IMR-90 (cell line): Measurements from ENCODE around the gene NTM. TPM values are rescaled to one million over a fixed set of nuclear protein-coding genes. Genes with fewer than 3 reads are reported as not detected.

Source experiments
- ATAC-seq: fragments of 200-7000 bp; cut with Tn5 transposase; 2 replicates; pipeline ENCODE4 v1.9.1; 2020; ENCODE audit warnings: low read depth, mild to moderate bottlenecking, moderate library complexity
- BruUV-seq: library from RNA; stranded (reverse); fragments of 400-500 nt; replicated peaks from 2 replicates; lab custom pipeline; 2021; lab: Mats Ljungman, UMichigan
- CTCF ChIA-PET: fragments of 300-600 bp; formaldehyde crosslinking; extraction: SDS; loops from one replicate; lab custom pipeline; 2021; ENCODE audit warnings: antibody characterized with exemption; lab: Yijun Ruan, JAX
- POLR2A ChIA-PET: fragments of 300-600 bp; sonication (Branson Sonifier 250); formaldehyde crosslinking; loops from one replicate; lab custom pipeline; 2022; ENCODE audit warnings: antibody characterized with exemption; ENCODE audit not compliant: unreplicated experiment; lab: Charles Lee
- DNase-seq: peaks from one replicate; pipeline ENCODE4 v3.0.0; 2013
- H2AFZ ChIP-seq: replicated peaks from 2 replicates; pipeline ENCODE3; 2013; ENCODE audit warnings: low read length, mild to moderate bottlenecking; ENCODE audit not compliant: poor library complexity
- H2AK5ac ChIP-seq: 2 replicates; pipeline ENCODE4 v1.6.1; 2013; ENCODE audit warnings: low read depth, low read length, inconsistent platforms
- H2AK9ac ChIP-seq: replicated peaks from 2 replicates; pipeline ENCODE3; 2013; ENCODE audit warnings: mild to moderate bottlenecking, low read depth, low read length, moderate library complexity; ENCODE audit not compliant: poor library complexity
- H2BK120ac ChIP-seq: 2 replicates; pipeline ENCODE4 v1.6.1; 2013; ENCODE audit warnings: low read depth, low read length, inconsistent platforms
- H2BK15ac ChIP-seq: 3 replicates; pipeline ENCODE4 v1.6.1; 2013; ENCODE audit warnings: low read depth, low read length, inconsistent platforms
- H2BK20ac ChIP-seq: 2 replicates; pipeline ENCODE4 v1.6.1; 2013; ENCODE audit warnings: low read depth, mild to moderate bottlenecking, inconsistent platforms, low read length, moderate library complexity
- H2BK5ac ChIP-seq: 2 replicates; pipeline ENCODE4 v1.6.1; 2013; ENCODE audit warnings: mild to moderate bottlenecking, low read depth, low read length, inconsistent platforms; ENCODE audit not compliant: poor library complexity, severe bottlenecking
- H3K14ac ChIP-seq: replicated peaks from 2 replicates; pipeline ENCODE4 v1.6.1; 2013; ENCODE audit warnings: low read depth, low read length, inconsistent platforms
- H3K18ac ChIP-seq: 2 replicates; pipeline ENCODE4 v1.6.1; 2013; ENCODE audit warnings: low read depth, low read length, control low read depth
- H3K23ac ChIP-seq: 2 replicates; pipeline ENCODE4 v1.6.1; 2013; ENCODE audit warnings: low read depth, low read length, inconsistent platforms
- H3K27ac ChIP-seq: 2 replicates; pipeline ENCODE4 v1.5.1; 2013; ENCODE audit warnings: mild to moderate bottlenecking, control low read depth, low read length; ENCODE audit not compliant: insufficient read depth
- H3K27me3 ChIP-seq: 2 replicates; pipeline ENCODE4 v1.6.1; 2013; ENCODE audit warnings: low read length; ENCODE audit not compliant: control insufficient read depth, insufficient read depth
- H3K36me3 ChIP-seq: 2 replicates; pipeline ENCODE4 v1.6.1; 2013; ENCODE audit warnings: low read length, mixed read lengths; ENCODE audit not compliant: control insufficient read depth, insufficient read depth
- H3K4ac ChIP-seq: 2 replicates; pipeline ENCODE4 v1.6.1; 2013; ENCODE audit warnings: low read depth, low read length, inconsistent platforms
- H3K4me1 ChIP-seq: 2 replicates; pipeline ENCODE4 v1.6.1; 2013; ENCODE audit warnings: low read length, mixed read lengths; ENCODE audit not compliant: control insufficient read depth, insufficient read depth
- H3K4me2 ChIP-seq: 2 replicates; pipeline ENCODE4 v1.6.1; 2013; ENCODE audit warnings: low read depth, mild to moderate bottlenecking, control low read depth, low read length, moderate library complexity
- H3K4me3 ChIP-seq: 2 replicates; pipeline ENCODE4 v1.5.1; 2013; ENCODE audit warnings: low read depth, mild to moderate bottlenecking, control low read depth, low read length, moderate library complexity; ENCODE audit not compliant: insufficient read depth
- H3K56ac ChIP-seq: 2 replicates; pipeline ENCODE4 v1.6.1; 2013; ENCODE audit warnings: low read length, inconsistent platforms; ENCODE audit not compliant: insufficient read depth; ENCODE audit errors: extremely low read depth
- H3K79me1 ChIP-seq, 2 experiments: 2 replicates each; pipeline ENCODE4 v1.6.1; 2013; ENCODE audit warnings: low read length in 2 of 2, inconsistent platforms in 1 of 2, low read depth in 1 of 2
- H3K9ac ChIP-seq: 2 replicates; pipeline ENCODE4 v1.6.1; 2013; ENCODE audit warnings: low read depth, low read length, control low read depth
- H3K9me1 ChIP-seq: 2 replicates; pipeline ENCODE4 v1.6.1; 2013; ENCODE audit warnings: low read length, inconsistent platforms; ENCODE audit not compliant: insufficient read depth
- H3K9me3 ChIP-seq: 2 replicates; pipeline ENCODE4 v1.6.1; 2013; ENCODE audit warnings: low read length; ENCODE audit not compliant: control insufficient read depth, insufficient read depth
- H4K20me1 ChIP-seq: 2 replicates; pipeline ENCODE4 v1.6.1; 2013; ENCODE audit warnings: low read length, inconsistent platforms; ENCODE audit not compliant: insufficient read depth
- H4K5ac ChIP-seq: 2 replicates; pipeline ENCODE4 v1.6.1; 2013; ENCODE audit warnings: mild to moderate bottlenecking, low read depth, low read length, control low read depth
- H4K8ac ChIP-seq, 2 experiments: 2 replicates each; pipeline ENCODE4 v1.6.1; 2013; ENCODE audit warnings: low read depth in 2 of 2, low read length in 2 of 2, control low read depth in 1 of 2, inconsistent platforms in 1 of 2
- H4K91ac ChIP-seq: 2 replicates; pipeline ENCODE4 v1.6.1; 2013; ENCODE audit warnings: low read depth, low read length, inconsistent platforms; ENCODE audit not compliant: insufficient read depth
- CEBPB ChIP-seq: IDR thresholded peaks from 2 replicates; pipeline ENCODE4 v1.6.1; 2012; ENCODE audit warnings: low read depth, low read length, improper control_type of control experiment
- MAFK ChIP-seq: IDR thresholded peaks from 2 replicates; pipeline ENCODE4 v1.6.1; 2012; ENCODE audit warnings: low read depth, low read length, improper control_type of control experiment
- MAZ ChIP-seq: IDR thresholded peaks from 2 replicates; pipeline ENCODE4 v1.6.1; 2012; ENCODE audit warnings: low read depth, mild to moderate bottlenecking, low read length, improper control_type of control experiment, moderate library complexity, borderline replicate concordance
- MXI1 ChIP-seq: IDR thresholded peaks from 2 replicates; pipeline ENCODE4 v1.6.1; 2012; ENCODE audit warnings: low read depth, mild to moderate bottlenecking, low read length, moderate library complexity, borderline replicate concordance
- NFE2L2 ChIP-seq: fragments of 150-350 bp; IDR thresholded peaks from 2 replicates; pipeline ENCODE4 v1.6.1; 2016; ENCODE audit warnings: low read depth, mild to moderate bottlenecking, low read length
- RAD21 ChIP-seq: IDR thresholded peaks from 2 replicates; pipeline ENCODE4 v1.6.1; 2012; ENCODE audit warnings: low read length, improper control_type of control experiment
- RFX5 ChIP-seq: IDR thresholded peaks from 2 replicates; pipeline ENCODE4 v1.8.0; 2012; ENCODE audit warnings: low read depth, mild to moderate bottlenecking, low read length, moderate library complexity
- SMC3 ChIP-seq: fragments of 150-350 bp; IDR thresholded peaks from 2 replicates; pipeline ENCODE4 v1.6.1; 2016; ENCODE audit warnings: low read depth, mild to moderate bottlenecking, antibody characterized with exemption, low read length, moderate library complexity
- WGBS, 2 experiments: methylation state at CpG; one replicate each; pipeline versions ENCODE4 v1.1.5 to v1.1.7; 2013; ENCODE audit warnings: missing lambda C conversion rate in 2 of 2; ENCODE audit not compliant: insufficient read length in 1 of 2; ENCODE audit errors: extremely low coverage in 2 of 2; 5-methylcytosine and 5-hydroxymethylcytosine counted together
- dilution Hi-C: fragments of 300-500 bp; cut with HindIII; formaldehyde crosslinking; loops from one replicate; pipeline ENCODE4 v1.14.3; 2018; ENCODE audit warnings: low sequenced_read_pairs; ENCODE audit not compliant: unreplicated experiment
- in situ Hi-C: fragments of 300-500 bp; cut with MboI; formaldehyde crosslinking; loops from 3 replicates; pipeline ENCODE4 v1.14.3; 2019; ENCODE audit warnings: low sequenced_read_pairs, inconsistent platforms, mixed read lengths
- intact Hi-C: fragments of 100-400 bp; cut with micrococcal nuclease; formaldehyde crosslinking; loops from 2 replicates; pipeline ENCODE4 v1.10.0; 2022
- polyA plus RNA-seq, 3 experiments: library from polyadenylated mRNA; depleted of rRNA; stranded (reverse); fragments of >200 nt; gene quantifications; 2 replicates each; pipeline ENCODE4 v1.2.3, GENCODE V29; 2012; ENCODE audit warnings: low replicate concordance in 1 of 3
- total RNA-seq: library from RNA; depleted of rRNA; stranded (reverse); fragments of >200 nt; gene quantifications from 2 replicates; pipeline ENCODE4 v1.2.3, GENCODE V29; 2012
- TF ChIP-seq, protein P1 (sequence below): fragments of 150-350 bp; IDR thresholded peaks from 2 replicates; pipeline ENCODE4 v1.6.1; 2016; ENCODE audit warnings: low read depth, mild to moderate bottlenecking, low read length, moderate library complexity, borderline replicate concordance
- TF ChIP-seq, protein P2 (sequence below): fragments of 150-350 bp; IDR thresholded peaks from 2 replicates; pipeline ENCODE4 v1.6.1; 2017; ENCODE audit warnings: mild to moderate bottlenecking, antibody characterized with exemption, low read length, low read depth
- TF ChIP-seq, protein P3 (sequence below): conservative IDR thresholded peaks from 2 replicates; pipeline ENCODE4 v1.5.1; 2012; ENCODE audit warnings: mild to moderate bottlenecking, low read depth, low read length, improper control_type of control experiment

NTM gene
- total and polyA plus RNA-seq, 2 of the 4 experiments (the other 2 are of a cell fraction): 19.5 to 25.5 TPM

DNA sequence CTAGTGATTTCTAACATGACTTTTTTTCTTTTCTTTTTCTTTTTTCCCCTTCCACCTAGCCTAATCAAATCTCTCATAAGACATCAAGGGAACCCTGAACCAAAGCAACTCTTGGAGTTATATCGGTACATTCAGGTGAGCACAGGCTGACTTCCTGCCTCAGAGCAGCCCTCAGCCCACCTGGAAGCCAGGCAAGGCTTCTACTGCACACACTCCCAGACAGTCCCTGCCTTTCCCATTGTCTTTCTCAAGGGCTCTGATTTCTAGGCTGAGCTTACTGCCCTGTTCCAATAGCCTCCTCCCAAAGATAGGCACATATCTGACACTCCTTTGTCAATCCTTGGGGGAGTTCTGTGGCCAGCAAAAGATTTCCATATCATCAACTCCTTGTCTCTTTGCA, 629.5 kb downstream of the NTM start:
- no peak overlapping the region for H3K4ac ChIP-seq
- peaks cover 5% of the 10 kb centered on the region for H3K9me3 ChIP-seq
- no peaks in the 10 kb centered on the region for H3K4me1 ChIP-seq
- DNase-seq (no peak), ATAC-seq (no peak)
- H2AK5ac ChIP-seq: no peak overlapping the region
- TF ChIP-seq MAFK (no peak), SMC3 (no peak), MAZ (no peak), RAD21 (no peak), RFX5 (no peak), MXI1 (no peak), CEBPB (no peak), NFE2L2 (no peak)
- TF ChIP-seq, protein P1, sequence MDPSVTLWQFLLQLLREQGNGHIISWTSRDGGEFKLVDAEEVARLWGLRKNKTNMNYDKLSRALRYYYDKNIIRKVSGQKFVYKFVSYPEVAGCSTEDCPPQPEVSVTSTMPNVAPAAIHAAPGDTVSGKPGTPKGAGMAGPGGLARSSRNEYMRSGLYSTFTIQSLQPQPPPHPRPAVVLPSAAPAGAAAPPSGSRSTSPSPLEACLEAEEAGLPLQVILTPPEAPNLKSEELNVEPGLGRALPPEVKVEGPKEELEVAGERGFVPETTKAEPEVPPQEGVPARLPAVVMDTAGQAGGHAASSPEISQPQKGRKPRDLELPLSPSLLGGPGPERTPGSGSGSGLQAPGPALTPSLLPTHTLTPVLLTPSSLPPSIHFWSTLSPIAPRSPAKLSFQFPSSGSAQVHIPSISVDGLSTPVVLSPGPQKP: no peak
- TF ChIP-seq, protein P2, sequence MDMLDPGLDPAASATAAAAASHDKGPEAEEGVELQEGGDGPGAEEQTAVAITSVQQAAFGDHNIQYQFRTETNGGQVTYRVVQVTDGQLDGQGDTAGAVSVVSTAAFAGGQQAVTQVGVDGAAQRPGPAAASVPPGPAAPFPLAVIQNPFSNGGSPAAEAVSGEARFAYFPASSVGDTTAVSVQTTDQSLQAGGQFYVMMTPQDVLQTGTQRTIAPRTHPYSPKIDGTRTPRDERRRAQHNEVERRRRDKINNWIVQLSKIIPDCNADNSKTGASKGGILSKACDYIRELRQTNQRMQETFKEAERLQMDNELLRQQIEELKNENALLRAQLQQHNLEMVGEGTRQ: no peak
- TF ChIP-seq, protein P3, sequence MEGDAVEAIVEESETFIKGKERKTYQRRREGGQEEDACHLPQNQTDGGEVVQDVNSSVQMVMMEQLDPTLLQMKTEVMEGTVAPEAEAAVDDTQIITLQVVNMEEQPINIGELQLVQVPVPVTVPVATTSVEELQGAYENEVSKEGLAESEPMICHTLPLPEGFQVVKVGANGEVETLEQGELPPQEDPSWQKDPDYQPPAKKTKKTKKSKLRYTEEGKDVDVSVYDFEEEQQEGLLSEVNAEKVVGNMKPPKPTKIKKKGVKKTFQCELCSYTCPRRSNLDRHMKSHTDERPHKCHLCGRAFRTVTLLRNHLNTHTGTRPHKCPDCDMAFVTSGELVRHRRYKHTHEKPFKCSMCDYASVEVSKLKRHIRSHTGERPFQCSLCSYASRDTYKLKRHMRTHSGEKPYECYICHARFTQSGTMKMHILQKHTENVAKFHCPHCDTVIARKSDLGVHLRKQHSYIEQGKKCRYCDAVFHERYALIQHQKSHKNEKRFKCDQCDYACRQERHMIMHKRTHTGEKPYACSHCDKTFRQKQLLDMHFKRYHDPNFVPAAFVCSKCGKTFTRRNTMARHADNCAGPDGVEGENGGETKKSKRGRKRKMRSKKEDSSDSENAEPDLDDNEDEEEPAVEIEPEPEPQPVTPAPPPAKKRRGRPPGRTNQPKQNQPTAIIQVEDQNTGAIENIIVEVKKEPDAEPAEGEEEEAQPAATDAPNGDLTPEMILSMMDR: no peak
- H4K5ac ChIP-seq: no peak overlapping the region
- no peak overlapping the region for H3K27ac ChIP-seq
- in situ Hi-C loops (no loop called here), dilution Hi-C loops (no loop called here), intact Hi-C loops (no loop called here)
- ChIA-PET POLR2A (no interaction called here), CTCF (no interaction called here)
- 86% methylated on average over 1 of the region's 1 CpG; no CpG with 5 or more reads in 1 of the 2 experiments for WGBS, 2 experiments
- no peak overlapping the region for H2BK120ac ChIP-seq
- no peak overlapping the region for H3K9ac ChIP-seq
- BruUV-seq: no TSS peak
- no peak overlapping the region for H3K56ac ChIP-seq
- H2BK20ac ChIP-seq: no peak overlapping the region
- H3K14ac ChIP-seq: no peak overlapping the region
- no peak overlapping the region for H4K8ac ChIP-seq
- no peaks in the 10 kb centered on the region for H3K27me3 ChIP-seq
- H2AFZ ChIP-seq: no peak overlapping the region
- H2BK15ac ChIP-seq: no peak overlapping the region
- no peak overlapping the region for H3K4me2 ChIP-seq
- H3K4me3 ChIP-seq: no peak overlapping the region
- no peaks in the 10 kb centered on the region for H3K9me1 ChIP-seq
- no peak overlapping the region for H3K18ac ChIP-seq
- no peak overlapping the region for H2AK9ac ChIP-seq
- H2BK5ac ChIP-seq: no peak overlapping the region
- no peaks in the 10 kb centered on the region; the same call in 1 of the 2 replicates for H3K36me3 ChIP-seq
- H3K23ac ChIP-seq: no peak overlapping the region
- no peaks in the 10 kb centered on the region for H4K20me1 ChIP-seq
- H3K79me1 ChIP-seq: 0 out of 4 replicates have a peak, but pooled peaks cover 0 to 2% of the 10 kb centered on the region in 2 experiments
- no peak overlapping the region for H4K91ac ChIP-seq
